Activated CD4-positive, alpha-beta T cell treated with anti-CD3 and anti-CD28 coated beads for 36 hours (primary cell): ENCODE data around the gene F8A1. TPM values are rescaled to one million over a fixed set of nuclear protein-coding genes. Genes with fewer than 3 reads are reported as not detected.
"Not testable (repeated sequence)": the region's sequence is repeated elsewhere in the genome, so short reads cannot be mapped to it uniquely, and the experiment has no call there.

Experiments
- ATAC-seq: fragments of 200-7000 bp; cut with Tn5 transposase; one replicate; pipeline ENCODE4 v1.10.0; 2021; ENCODE audit warnings: mild to moderate bottlenecking, moderate library complexity
- CTCF ChIA-PET: fragments of 350-600 bp; sonication (Branson Sonifier 250); formaldehyde crosslinking; loops from one replicate; lab custom pipeline; 2021; ENCODE audit warnings: antibody characterized with exemption; lab: Charles Lee
- POLR2A ChIA-PET: fragments of 350-600 bp; sonication (Branson Sonifier 250); formaldehyde crosslinking; loops from one replicate; lab custom pipeline; 2021; ENCODE audit warnings: antibody characterized with exemption, inconsistent platforms; lab: Charles Lee
- DNase-seq: peaks from one replicate; pipeline ENCODE4 v3.0.0-alpha.2; 2020
- H3K27ac Mint-ChIP-seq: one replicate; pipeline ENCODE4 v1.8.0; 2021; ENCODE audit warnings: mixed read lengths
- H3K27me3 Mint-ChIP-seq: one replicate; pipeline ENCODE4 v1.8.0; 2021; ENCODE audit warnings: mixed read lengths
- H3K36me3 Mint-ChIP-seq: one replicate; pipeline ENCODE4 v1.8.0; 2021; ENCODE audit warnings: low read depth, mixed read lengths
- H3K4me1 Mint-ChIP-seq: one replicate; pipeline ENCODE4 v1.8.0; 2021; ENCODE audit warnings: mixed read lengths
- H3K4me3 Mint-ChIP-seq: one replicate; pipeline ENCODE4 v1.8.0; 2021; ENCODE audit warnings: mild to moderate bottlenecking, moderate library complexity, mixed read lengths
- H3K9me3 Mint-ChIP-seq: one replicate; pipeline ENCODE4 v1.8.0; 2021; ENCODE audit warnings: low read depth, mixed read lengths
- intact Hi-C, 2 experiments: fragments of 100-400 bp; cut with DNase I in 1 of 2; cut with micrococcal nuclease in 1 of 2; formaldehyde crosslinking; loops; one replicate each; pipeline versions ENCODE4 v1.14.2 to v1.15.1; 2022 to 2024; cut with DNase I, micrococcal nuclease
- microRNA-seq: library from miRNA; unstranded; fragments of <30 nt; microRNA quantifications from one replicate; pipeline ENCODE4 v1.2.0, GENCODE V29; 2021; ENCODE audit warnings: borderline replicate concordance
- total RNA-seq, 2 experiments: library from RNA; stranded (reverse); gene quantifications; one replicate each; pipeline ENCODE4 v1.2.3, GENCODE V29; 2021

The F8A1 gene
- total RNA-seq, 2 experiments from 2014 or later: 7.9 to 11.5 TPM

- ChIA-PET POLR2A (no interaction called here), CTCF (no interaction called here)
- H3K9me3 Mint-ChIP-seq: no peaks in the 10 kb centered on the region
- DNase-seq (no peak), ATAC-seq (no peak)
- no peaks in the 10 kb centered on the region for H3K36me3 Mint-ChIP-seq
- no peaks in the 10 kb centered on the region for H3K27me3 Mint-ChIP-seq
- intact Hi-C loops: no loop called here
- H3K4me1 Mint-ChIP-seq: no peaks in the 10 kb centered on the region
- no peak overlapping the region for H3K27ac Mint-ChIP-seq
- H3K4me3 Mint-ChIP-seq: no peak overlapping the region
These were observed 14.2 kb downstream of the F8A1 start for GRCh38 chrX:154900323-154900722.

- no peaks in the 10 kb centered on the region for H3K4me1 Mint-ChIP-seq
- H3K9me3 Mint-ChIP-seq: no peaks in the 10 kb centered on the region
- no peak for DNase-seq
- H3K4me3 Mint-ChIP-seq: no peak overlapping the region
- CTCF ChIA-PET: no interaction called here
- no peak for ATAC-seq
- peaks cover 1% of the 10 kb centered on the region for H3K27me3 Mint-ChIP-seq
- no peaks in the 10 kb centered on the region for H3K36me3 Mint-ChIP-seq
- intact Hi-C loops: no loop called here
- POLR2A ChIA-PET: no interaction called here
- no peak overlapping the region for H3K27ac Mint-ChIP-seq
These were observed 16.3 kb downstream of the F8A1 start for GRCh38 chrX:154902408-154902807.

DNA sequence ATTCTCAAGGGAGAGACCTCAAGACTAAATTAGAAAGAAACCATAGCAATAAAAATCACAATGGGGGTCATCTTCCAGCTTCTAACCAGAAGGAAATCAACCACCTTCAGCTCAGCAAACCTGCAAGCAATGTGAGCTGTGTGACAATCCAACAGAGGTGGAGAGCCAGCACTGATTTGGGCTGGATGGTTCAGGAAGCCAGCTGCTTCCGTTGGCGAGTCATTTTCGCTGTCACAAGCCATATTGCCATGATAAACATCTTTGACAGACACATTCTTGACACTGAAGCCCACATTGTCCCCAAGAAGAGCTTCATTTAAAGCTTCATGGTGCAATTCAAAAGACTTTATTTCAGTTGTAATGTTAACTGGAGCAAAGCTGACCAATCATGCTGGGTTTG, 22.7 kb downstream of the F8A1 start:
- Mint-ChIP-seq H3K4me3 (no peak overlapping the region), H3K36me3 (no peaks in the 10 kb centered on the region), H3K9me3 (no peaks in the 10 kb centered on the region), H3K4me1 (no peaks in the 10 kb centered on the region), H3K27me3 (peaks cover 5% of the 10 kb centered on the region), H3K27ac (no peak overlapping the region)
- DNase-seq: no peak
- intact Hi-C loops: no loop called here
- no peak for ATAC-seq
- POLR2A ChIA-PET: no interaction called here
- CTCF ChIA-PET: interaction anchor here (0.7 to 2.2 kb wide), 2 partner anchors 9 to 17 kb away, joined by 3 to 16 read pairs; no protein-coding TSS in a partner anchor

- H3K9me3 Mint-ChIP-seq, POLR2A ChIA-PET, H3K27me3 Mint-ChIP-seq, H3K4me3 Mint-ChIP-seq, H3K36me3 Mint-ChIP-seq, ATAC-seq, H3K4me1 Mint-ChIP-seq, H3K27ac Mint-ChIP-seq, DNase-seq: not testable (repeated sequence)
- CTCF ChIA-PET: interaction anchor here (1.1 kb wide), 1 partner anchor 24 kb away, joined by 3 read pairs; no protein-coding TSS in a partner anchor
- intact Hi-C loops: loop anchor here in 1 of 2 experiments (10.0 kb wide), 1 partner anchor 235 kb away; no protein-coding TSS in a partner anchor
These were observed 23.9 kb downstream of the F8A1 start for GRCh38 chrX:154910048-154910447.

DNA sequence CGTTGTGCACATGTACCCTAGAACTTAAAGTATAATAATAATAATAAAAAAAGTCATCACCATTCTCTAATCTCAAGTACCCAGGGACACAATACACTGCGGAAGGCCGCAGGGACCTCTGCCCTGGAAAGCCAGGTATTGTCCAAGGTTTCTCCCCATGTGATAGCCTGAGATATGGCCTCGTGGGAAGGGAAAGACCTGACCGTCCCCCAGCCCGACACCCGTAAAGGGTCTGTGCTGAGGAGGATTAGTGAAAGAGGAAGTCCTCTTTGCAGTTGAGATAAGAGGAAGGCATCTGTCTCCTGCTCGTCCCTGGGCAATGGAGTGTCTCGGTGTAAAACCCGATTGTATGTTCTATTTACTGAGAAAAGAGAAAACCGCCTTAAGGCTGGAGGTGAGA, 24.4 kb downstream of the F8A1 start:
- H3K4me1 Mint-ChIP-seq, H3K9me3 Mint-ChIP-seq, H3K27me3 Mint-ChIP-seq, DNase-seq, H3K27ac Mint-ChIP-seq, CTCF ChIA-PET, H3K4me3 Mint-ChIP-seq, ATAC-seq, H3K36me3 Mint-ChIP-seq, POLR2A ChIA-PET: not testable (repeated sequence)
- intact Hi-C loops: loop anchor here in 1 of 2 experiments (10.0 kb wide), 1 partner anchor 234 kb away; no protein-coding TSS in a partner anchor

DNA sequence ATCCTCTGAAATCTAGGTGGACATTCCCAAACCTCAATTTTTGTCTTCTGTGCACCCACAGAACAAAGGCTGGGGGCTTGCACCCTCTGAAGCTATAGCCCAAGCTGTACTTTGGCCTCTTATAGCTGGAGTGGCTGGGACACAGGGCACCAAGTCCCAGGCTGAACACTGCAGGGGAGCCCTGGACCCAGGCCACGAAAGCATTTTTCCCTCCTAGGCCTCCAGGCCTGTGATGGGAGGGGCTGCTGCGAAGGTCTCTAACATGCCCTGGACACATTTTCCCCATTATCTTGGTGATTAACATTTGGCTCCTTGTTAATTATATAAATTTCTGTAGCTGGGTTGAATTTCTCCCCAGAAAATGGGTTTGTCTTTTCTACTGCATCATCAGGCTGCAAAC, 27.9 kb downstream of the F8A1 start:
- H3K36me3 Mint-ChIP-seq: no peaks in the 10 kb centered on the region
- H3K27me3 Mint-ChIP-seq: peaks cover 4% of the 10 kb centered on the region
- intact Hi-C loops: loop anchor here in 1 of 2 experiments (10.0 kb wide), 1 partner anchor 231 kb away; no protein-coding TSS in a partner anchor
- no peak overlapping the region for H3K27ac Mint-ChIP-seq
- H3K9me3 Mint-ChIP-seq: no peaks in the 10 kb centered on the region
- ATAC-seq (no peak), DNase-seq (no peak)
- ChIA-PET CTCF (no interaction called here), POLR2A (no interaction called here)
- no peak overlapping the region for H3K4me3 Mint-ChIP-seq
- no peaks in the 10 kb centered on the region for H3K4me1 Mint-ChIP-seq

- peaks cover 3% of the 10 kb centered on the region for H3K27me3 Mint-ChIP-seq
- H3K36me3 Mint-ChIP-seq: no peaks in the 10 kb centered on the region
- CTCF ChIA-PET: interaction anchor here (0.7 to 2.1 kb wide), 34 partner anchors 9 to 300 kb away, joined by 3 to 16 read pairs (median 4); no protein-coding TSS in a partner anchor
- DNase-seq (peak; percentile 46), ATAC-seq (peak; percentile 57)
- H3K27ac Mint-ChIP-seq: no peak overlapping the region
- no peaks in the 10 kb centered on the region for H3K9me3 Mint-ChIP-seq
- intact Hi-C loops: loop anchor here (1.0 to 10.0 kb wide), 7 partner anchors 64 to 904 kb away; no protein-coding TSS in a partner anchor
- H3K4me1 Mint-ChIP-seq: no peaks in the 10 kb centered on the region
- POLR2A ChIA-PET: no interaction called here
- H3K4me3 Mint-ChIP-seq: peak overlapping the region; percentile 44
These were observed 31.9 kb downstream of the F8A1 start for GRCh38 chrX:154918060-154918483.

DNA sequence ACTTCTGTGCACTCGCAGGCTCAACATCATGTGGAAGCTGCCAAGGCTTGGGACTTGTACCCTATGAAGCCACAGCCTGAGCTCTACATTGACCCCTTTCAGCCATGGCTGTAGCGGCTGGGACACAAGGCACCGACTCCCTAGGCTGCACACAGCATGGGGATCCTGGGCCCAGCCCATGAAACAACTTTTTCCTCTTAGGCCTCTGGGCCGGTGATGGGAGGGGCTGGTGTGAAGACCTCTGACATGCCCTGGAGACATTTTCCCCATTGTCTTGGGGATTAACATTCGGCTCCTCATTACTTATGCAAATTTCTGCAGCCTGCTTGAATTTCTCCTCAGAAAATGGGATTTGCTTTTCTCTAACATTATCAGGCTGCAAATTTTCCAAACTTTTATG, 38.6 kb downstream of the F8A1 start:
- H3K4me1 Mint-ChIP-seq, H3K36me3 Mint-ChIP-seq, ATAC-seq, POLR2A ChIA-PET, H3K27ac Mint-ChIP-seq, DNase-seq, intact Hi-C loops, H3K9me3 Mint-ChIP-seq, H3K4me3 Mint-ChIP-seq: not testable (repeated sequence)
- peaks cover 20% of the 10 kb centered on the region for H3K27me3 Mint-ChIP-seq
- CTCF ChIA-PET: interaction anchor here (0.5 kb wide), 1 partner anchor 30 kb away, joined by 4 read pairs; no protein-coding TSS in a partner anchor

Small RNA genes within 50 kb of the gene (microRNA-seq; reads per million reads assigned to microRNA genes)
- not detected for gene MIR1184-1

Other genes with a start within 250 kb of the F8A1 start
- not detected for gene CTAG2, start 232.8 kb upstream of the F8A1 start, total RNA-seq
- 1 to 10 TPM; 2.1 to 2.9 TPM for gene GAB3, start 135.3 kb upstream of the F8A1 start, total RNA-seq
- 100 to 1,000 TPM; 126 to 130 TPM for gene DKC1, start 123.5 kb upstream of the F8A1 start, total RNA-seq
- gene MPP1, start 80.9 kb upstream of the F8A1 start, total RNA-seq: 10 to 100 TPM; 24.1 to 27.6 TPM
- not detected for gene SMIM9, start 51.7 kb upstream of the F8A1 start, total RNA-seq
- 1 to 10 TPM; 5.4 to 6.3 TPM for gene F8, start 136.4 kb downstream of the F8A1 start, total RNA-seq
- 10 to 100 TPM; 83.7 to 86.9 TPM for gene FUNDC2, start 140.5 kb downstream of the F8A1 start, total RNA-seq
- 1 to 10 TPM; 3.8 to 7.6 TPM for gene CMC4, start 184.8 kb downstream of the F8A1 start, total RNA-seq
- gene MTCP1, start 184.8 kb downstream of the F8A1 start, total RNA-seq: 10 to 100 TPM in 1 of 2 experiments, 1 to 10 TPM in 1; 9.3 to 18.1 TPM
- gene BRCC3, start 185.2 kb downstream of the F8A1 start, total RNA-seq: 10 to 100 TPM; 28.1 to 30.3 TPM